Superior temporal gyrus (tissue), 1 donor: ENCODE measurements around the gene BCAS1.

Experiments used
- DNase-seq: peaks from one replicate; pipeline ENCODE4 v3.0.0-alpha.2; 2016; ENCODE audit errors: extremely low spot score

Gene BCAS1

GRCh38 chr20:53961527-53961926, 108.9 kb downstream of the BCAS1 start:
- no peak for DNase-seq

GRCh38 chr20:53960579-53961272, 109.7 kb downstream of the BCAS1 start:
- no peak for DNase-seq

GRCh38 chr20:53959911-53960578, 110.3 kb downstream of the BCAS1 start:
- DNase-seq = no peak

- no peak for DNase-seq
Measured at GRCh38 chr20:53958260-53958659, 112.1 kb downstream of the BCAS1 start.

- DNase-seq = no peak
Measured at GRCh38 chr20:53957451-53958172, 112.8 kb downstream of the BCAS1 start.

GRCh38 chr20:53956013-53956715, 114.2 kb downstream of the BCAS1 start:
- no peak for DNase-seq

GRCh38 chr20:53954723-53955658, 115.4 kb downstream of the BCAS1 start:
- DNase-seq = no peak

- no peak for DNase-seq
Measured at GRCh38 chr20:53952528-53953096, 117.8 kb downstream of the BCAS1 start.

GRCh38 chr20:53950578-53950977, 119.8 kb downstream of the BCAS1 start:
- DNase-seq = no peak

- DNase-seq = no peak
Measured at GRCh38 chr20:53950031-53950430, 120.4 kb downstream of the BCAS1 start.

- DNase-seq = no peak
Measured at GRCh38 chr20:53949319-53949839, 121.0 kb downstream of the BCAS1 start.

- no peak for DNase-seq
Measured at GRCh38 chr20:53948383-53949318, 121.7 kb downstream of the BCAS1 start.

- DNase-seq = no peak
Measured at GRCh38 chr20:53947501-53948195, 122.7 kb downstream of the BCAS1 start.

- no peak for DNase-seq
Measured at GRCh38 chr20:53946106-53946505, 124.3 kb downstream of the BCAS1 start.

GRCh38 chr20:53945478-53945877, 124.9 kb downstream of the BCAS1 start:
- no peak for DNase-seq

- DNase-seq = no peak
Measured at GRCh38 chr20:53944796-53945195, 125.6 kb downstream of the BCAS1 start.

- DNase-seq = no peak
Measured at GRCh38 chr20:53943522-53944291, 126.7 kb downstream of the BCAS1 start.

GRCh38 chr20:53942973-53943372, 127.4 kb downstream of the BCAS1 start:
- DNase-seq = no peak
